ENCODE results near the gene CARD14. TPM values are rescaled to one million over a fixed set of nuclear protein-coding genes. Genes with fewer than 3 reads are reported as not detected.

Gene CARD14
- total and polyA plus RNA-seq, 2 donors (not counting 1 experiment from before 2014, with no cell fraction given): not detected

GRCh38 chr17:80146121-80147034 lies 23.5 kb upstream of the CARD14 start:
- Histone ChIP-seq H3K27ac (ENCODE audit: low read length in 2 of 2) (peak overlapping the region; percentile 64 to 82), H3K9ac (ENCODE audit: low read length) (peak overlapping the region; percentile 75), H4K20me1 (ENCODE audit: control insufficient read depth, insufficient read depth, low read length, poor library complexity, severe bottlenecking) (peaks cover 51% of the 10 kb centered on the region), H2AFZ (ENCODE audit: insufficient read depth, low read depth, low read length, poor library complexity, severe bottlenecking) (peak overlapping the region; percentile 44), H3K4me3 (ENCODE audit: control extremely low read depth in 1 of 5, extremely low read depth in 1 of 5, insufficient read depth in 1 of 5, low read depth in 2 of 5, low read length in 4 of 5) (peak overlapping the region; percentile 61 to 94 (median 70)), H3K4me1 (ENCODE audit: control insufficient read depth in 2 of 2, insufficient read depth in 2 of 2, low read length in 2 of 2) (peaks cover 25 to 34% of the 10 kb centered on the region in 2 donors), H3K4me2 (replicated peaks; ENCODE audit: low read depth, low read length, poor library complexity, severe bottlenecking) (peak overlapping the region; percentile 92), H3K27me3 (replicated peaks in 1 of 4; ENCODE audit: control extremely low read depth in 1 of 4, control insufficient read depth in 3 of 4, insufficient read depth in 4 of 4, low read length in 3 of 4) (no peaks in the 10 kb centered on the region), H3K79me2 (ENCODE audit: control insufficient read depth, insufficient read depth, low read length) (peaks cover 51% of the 10 kb centered on the region), H3K9me3 (ENCODE audit: control extremely low read depth in 1 of 3, control insufficient read depth in 2 of 3, insufficient read depth in 1 of 3, low read length in 2 of 3) (no peaks in the 10 kb centered on the region), H3K36me3 (replicated peaks in 1 of 2; ENCODE audit: control extremely low read depth in 1 of 2, control insufficient read depth in 1 of 2, extremely low read depth in 1 of 2, insufficient read depth in 2 of 2, low read length in 1 of 2) (peaks cover 0 to 28% of the 10 kb centered on the region in 2 experiments)
- ChIA-PET POLR2A (interaction anchor here (0.6 to 1.3 kb wide), 3 partner anchors 15 to 105 kb away, joined by 3 to 6 read pairs (median 4); partner anchors contain the start of gene GAA), CTCF (interaction anchor here (1.8 kb wide), 1 partner anchor 45 kb away, joined by 9 read pairs; the partner anchor contains the start of gene GAA)
- Mint-ChIP-seq H3K4me1 (peaks cover 36% of the 10 kb centered on the region), H3K27ac (peak overlapping the region; percentile 97), H3K9me3 (ENCODE audit: insufficient read depth) (no peaks in the 10 kb centered on the region), H3K27me3 (no peaks in the 10 kb centered on the region), H3K4me3 (peak overlapping the region; percentile 95)
- DNase-seq (no peak), ATAC-seq (ENCODE audit: low read depth) (peak; percentile 7)
- TF ChIP-seq EZH2 (IDR thresholded peaks at IDR 0.05; ENCODE audit: borderline replicate concordance, insufficient read depth, low read depth, low read length, poor library complexity, severe bottlenecking): no peak
- no peak for TF ChIP-seq CTCF (IDR thresholded peaks at IDR 0.05)
- WGBS (ENCODE audit: insufficient coverage): under 1% methylated on average over 64 of the region's 69 CpGs
- intact Hi-C loops (cut with micrococcal nuclease): loop anchor here (1.0 to 2.0 kb wide), 4 partner anchors 45 to 1076 kb away; partner anchors contain the start of genes CEP131, GAA and RNF213

All from B cell (primary cell).